WERI-Rb-1 (cell line): ENCODE results near the gene ARHGAP25.

ENCODE experiments used
- DNase-seq: peaks from one replicate; pipeline ENCODE4 v3.0.0-alpha.2; 2020
- H3K27ac ChIP-seq: fragments of 250-450 bp; sonication (Bioruptor Pico); 2 replicates; pipeline ENCODE4 v1.5.1; 2020; ENCODE audit warnings: mild to moderate bottlenecking, moderate library complexity
- H3K27me3 ChIP-seq: fragments of 250-450 bp; sonication (Bioruptor Pico); 2 replicates; pipeline ENCODE4 v1.5.1; 2021; ENCODE audit warnings: mild to moderate bottlenecking, low read depth, moderate library complexity; ENCODE audit not compliant: insufficient read depth, severe bottlenecking
- H3K36me3 ChIP-seq: fragments of 250-450 bp; sonication (Bioruptor Pico); 2 replicates; pipeline ENCODE4 v1.5.1; 2020; ENCODE audit warnings: mild to moderate bottlenecking, moderate library complexity
- H3K4me3 ChIP-seq: 2 replicates; pipeline ENCODE4 v1.5.1; 2011; ENCODE audit warnings: low read depth, mild to moderate bottlenecking, control low read depth, low read length
- H3K9me3 ChIP-seq: fragments of 250-450 bp; sonication (Bioruptor Pico); 2 replicates; pipeline ENCODE4 v1.5.1; 2021; ENCODE audit warnings: mild to moderate bottlenecking, moderate library complexity; ENCODE audit not compliant: severe bottlenecking
- CTCF ChIP-seq: IDR thresholded peaks from 2 replicates; pipeline ENCODE4 v1.5.1; 2011; ENCODE audit warnings: low read depth, mild to moderate bottlenecking, control low read depth, inconsistent platforms, low read length

ARHGAP25 gene

GRCh38 chr2:68765739-68766375, 31.2 kb downstream of the ARHGAP25 start:
- no peak for DNase-seq
- Histone ChIP-seq H3K36me3 (no peaks in the 10 kb centered on the region), H3K27me3 (peaks cover 42% of the 10 kb centered on the region), H3K27ac (no peak overlapping the region), H3K4me3 (no peak overlapping the region), H3K9me3 (no peaks in the 10 kb centered on the region)
- TF ChIP-seq CTCF: no peak

- Histone ChIP-seq H3K4me3 (no peak overlapping the region), H3K27me3 (peaks cover 39% of the 10 kb centered on the region), H3K9me3 (no peaks in the 10 kb centered on the region), H3K27ac (no peak overlapping the region), H3K36me3 (no peaks in the 10 kb centered on the region)
- TF ChIP-seq CTCF: no peak
- DNase-seq: no peak
Observed at GRCh38 chr2:68766376-68766845, 31.8 kb downstream of the ARHGAP25 start.

- no peaks in the 10 kb centered on the region for H3K36me3 ChIP-seq
- H3K27me3 ChIP-seq: peaks cover 39% of the 10 kb centered on the region
- no peaks in the 10 kb centered on the region for H3K9me3 ChIP-seq
- no peak overlapping the region for H3K4me3 ChIP-seq
- TF ChIP-seq CTCF: no peak
- DNase-seq: no peak
- no peak overlapping the region for H3K27ac ChIP-seq
Observed at GRCh38 chr2:68767031-68767961, 32.7 kb downstream of the ARHGAP25 start.

DNA sequence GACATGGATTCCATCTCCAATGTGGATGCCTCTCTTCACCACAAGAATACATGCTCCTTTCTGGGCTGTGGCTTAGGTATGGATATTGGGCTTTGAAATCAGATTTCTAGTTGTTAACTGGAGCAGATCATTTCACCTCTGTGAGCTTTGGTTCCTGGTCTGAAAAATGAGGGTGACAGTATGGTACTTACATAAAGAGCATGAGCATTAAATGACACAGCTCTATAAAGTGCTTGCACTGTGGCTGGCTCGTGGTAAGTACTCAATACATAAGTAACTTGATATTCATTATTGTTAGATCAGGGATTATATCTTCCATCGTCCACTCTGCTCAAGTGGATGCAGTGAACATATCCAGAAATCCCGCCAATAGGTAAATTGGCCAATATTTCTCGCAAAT, 33.4 kb downstream of the ARHGAP25 start:
- TF ChIP-seq CTCF: no peak
- no peak for DNase-seq
- H3K4me3 ChIP-seq: no peak overlapping the region
- H3K27me3 ChIP-seq: peaks cover 40% of the 10 kb centered on the region
- no peaks in the 10 kb centered on the region for H3K9me3 ChIP-seq
- no peak overlapping the region for H3K27ac ChIP-seq
- no peaks in the 10 kb centered on the region for H3K36me3 ChIP-seq

GRCh38 chr2:68768461-68768860, 33.9 kb downstream of the ARHGAP25 start:
- H3K27ac ChIP-seq: no peak overlapping the region
- no peak overlapping the region for H3K4me3 ChIP-seq

More at GRCh38 chr2:68768461-68768860, 33.9 kb downstream of the ARHGAP25 start:
- no peaks in the 10 kb centered on the region for H3K36me3 ChIP-seq
- H3K27me3 ChIP-seq: peaks cover 39% of the 10 kb centered on the region
- H3K9me3 ChIP-seq: no peaks in the 10 kb centered on the region
- no peak for DNase-seq
- TF ChIP-seq CTCF: no peak
